Adrenal gland (tissue), 5 donors: ENCODE data around the gene THPO.

Experiments used
- POLR2A ChIP-seq, 2 donors: fragments of 450-650 bp; IDR thresholded peaks; one replicate each; pipeline ENCODE4 v1.6.1; 2017; ENCODE audit warnings: antibody characterized with exemption in 2 of 2, mild to moderate bottlenecking in 2 of 2, moderate library complexity in 1 of 2
- TF ChIP-seq, protein P1 (sequence below), 6 experiments: fragments of 450-650 bp in 4 of 6; fragments of 200-600 bp in 2 of 6; sonication (generic) in 1 of 6; IDR thresholded peaks; 1 replicate in 5 of 6; 2 replicates in 1 of 6; pipeline versions ENCODE4 v1.5.1 to v1.8.0; 2016 to 2021; ENCODE audit warnings: antibody characterized with exemption in 6 of 6, mild to moderate bottlenecking in 2 of 6, moderate library complexity in 1 of 6
- donor health status: DM: no; HTN: no; CAD: no.

DNA sequence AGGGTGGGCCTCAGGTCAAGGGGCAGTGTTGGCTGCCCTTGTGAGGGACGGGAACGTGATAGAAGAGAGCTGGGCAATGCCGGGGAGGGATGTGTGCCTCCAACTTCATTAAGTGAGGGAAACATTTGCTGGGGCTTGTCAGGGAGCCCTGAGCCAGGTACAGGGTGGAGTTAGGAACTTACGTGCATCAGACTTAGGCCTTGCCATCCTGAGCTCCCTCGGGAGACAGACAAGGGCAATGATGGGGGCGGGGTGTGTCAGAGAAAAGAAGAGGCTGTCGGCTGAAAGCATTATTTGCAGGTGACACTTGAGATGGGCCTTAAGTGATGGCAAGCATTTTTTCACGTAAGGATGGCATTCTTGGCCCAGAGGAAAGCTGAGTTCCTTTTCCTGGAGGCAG is 39.0 kb downstream of the THPO start:
- TF ChIP-seq POLR2A (IDR thresholded peaks at IDR 0.05), result no peak
- TF ChIP-seq, protein P1, sequence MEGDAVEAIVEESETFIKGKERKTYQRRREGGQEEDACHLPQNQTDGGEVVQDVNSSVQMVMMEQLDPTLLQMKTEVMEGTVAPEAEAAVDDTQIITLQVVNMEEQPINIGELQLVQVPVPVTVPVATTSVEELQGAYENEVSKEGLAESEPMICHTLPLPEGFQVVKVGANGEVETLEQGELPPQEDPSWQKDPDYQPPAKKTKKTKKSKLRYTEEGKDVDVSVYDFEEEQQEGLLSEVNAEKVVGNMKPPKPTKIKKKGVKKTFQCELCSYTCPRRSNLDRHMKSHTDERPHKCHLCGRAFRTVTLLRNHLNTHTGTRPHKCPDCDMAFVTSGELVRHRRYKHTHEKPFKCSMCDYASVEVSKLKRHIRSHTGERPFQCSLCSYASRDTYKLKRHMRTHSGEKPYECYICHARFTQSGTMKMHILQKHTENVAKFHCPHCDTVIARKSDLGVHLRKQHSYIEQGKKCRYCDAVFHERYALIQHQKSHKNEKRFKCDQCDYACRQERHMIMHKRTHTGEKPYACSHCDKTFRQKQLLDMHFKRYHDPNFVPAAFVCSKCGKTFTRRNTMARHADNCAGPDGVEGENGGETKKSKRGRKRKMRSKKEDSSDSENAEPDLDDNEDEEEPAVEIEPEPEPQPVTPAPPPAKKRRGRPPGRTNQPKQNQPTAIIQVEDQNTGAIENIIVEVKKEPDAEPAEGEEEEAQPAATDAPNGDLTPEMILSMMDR (IDR thresholded peaks at IDR 0.05), result no peak
